Calu3 (cell line): ENCODE measurements around the gene TSC22D3. TPM values are rescaled to one million over a fixed set of nuclear protein-coding genes. Genes with fewer than 3 reads are reported as not detected.

Source experiments
- BruUV-seq: library from RNA; stranded (reverse); fragments of 400-500 nt; replicated peaks from 2 replicates; lab custom pipeline; 2021; lab: Mats Ljungman, UMichigan
- CTCF ChIA-PET: fragments of 300-600 bp; sonication (Branson Sonifier 250); formaldehyde crosslinking; loops from one replicate; lab custom pipeline; 2022; ENCODE audit warnings: antibody characterized with exemption; lab: Charles Lee
- DNase-seq: peaks from one replicate; pipeline ENCODE4 v3.0.0; 2022
- H3K27ac Mint-ChIP-seq: one replicate; pipeline ENCODE4 v1.8.0; 2022; ENCODE audit warnings: mixed read lengths; ENCODE audit not compliant: unreplicated experiment
- H3K27me3 Mint-ChIP-seq: one replicate; pipeline ENCODE4 v1.8.0; 2022; ENCODE audit warnings: mixed read lengths; ENCODE audit not compliant: unreplicated experiment
- H3K36me3 Mint-ChIP-seq: one replicate; pipeline ENCODE4 v1.8.0; 2022; ENCODE audit warnings: mild to moderate bottlenecking, moderate library complexity, mixed read lengths; ENCODE audit not compliant: insufficient read depth, unreplicated experiment
- H3K4me1 Mint-ChIP-seq: one replicate; pipeline ENCODE4 v1.8.0; 2022; ENCODE audit warnings: mild to moderate bottlenecking, low read depth, mixed read lengths; ENCODE audit not compliant: unreplicated experiment
- H3K4me3 Mint-ChIP-seq: one replicate; pipeline ENCODE4 v1.8.0; 2022; ENCODE audit warnings: mild to moderate bottlenecking, low read depth, moderate library complexity, mixed read lengths; ENCODE audit not compliant: unreplicated experiment
- H3K9me3 Mint-ChIP-seq: one replicate; pipeline ENCODE4 v1.8.0; 2022; ENCODE audit warnings: low read depth, mixed read lengths; ENCODE audit not compliant: unreplicated experiment
- intact Hi-C: fragments of 100-400 bp; cut with micrococcal nuclease; formaldehyde crosslinking; loops from one replicate; pipeline ENCODE4 v1.10.0; 2022; ENCODE audit not compliant: unreplicated experiment
- total RNA-seq: library from RNA; stranded (reverse); gene quantifications from 2 replicates; pipeline ENCODE4 v1.2.3, GENCODE V29; 2022
- TF ChIP-seq, protein P1 (sequence below): fragments of 200-600 bp; IDR thresholded peaks from one replicate; pipeline ENCODE4 v1.8.0; 2022; ENCODE audit warnings: antibody characterized with exemption; ENCODE audit not compliant: unreplicated experiment

TSC22D3 gene
- total RNA-seq, 1 experiment from 2014 or later, result 48.3 TPM

DNA sequence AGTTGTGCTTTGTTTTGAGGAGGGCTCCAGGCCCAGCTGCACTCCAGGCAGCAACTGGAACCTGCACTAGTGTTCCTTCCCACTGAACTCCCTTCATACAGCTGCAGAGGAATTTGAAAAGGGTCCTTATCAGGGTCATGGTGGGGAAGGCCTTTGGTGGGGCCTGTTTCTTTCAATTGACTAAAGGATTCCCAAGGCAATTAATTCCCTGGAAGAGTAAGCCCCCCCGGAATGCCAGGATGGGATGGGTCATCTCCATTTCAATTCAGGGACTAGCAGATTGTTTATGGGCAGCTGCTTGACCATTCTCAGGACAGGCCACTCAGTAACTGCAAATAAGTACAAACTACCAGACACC lies 45.3 kb downstream of the TSC22D3 start:
- no peak overlapping the region for H3K27ac Mint-ChIP-seq
- H3K27me3 Mint-ChIP-seq, result no peaks in the 10 kb centered on the region
- H3K36me3 Mint-ChIP-seq, result peaks cover 7% of the 10 kb centered on the region
- no peaks in the 10 kb centered on the region for H3K9me3 Mint-ChIP-seq
- TF ChIP-seq, protein P1, sequence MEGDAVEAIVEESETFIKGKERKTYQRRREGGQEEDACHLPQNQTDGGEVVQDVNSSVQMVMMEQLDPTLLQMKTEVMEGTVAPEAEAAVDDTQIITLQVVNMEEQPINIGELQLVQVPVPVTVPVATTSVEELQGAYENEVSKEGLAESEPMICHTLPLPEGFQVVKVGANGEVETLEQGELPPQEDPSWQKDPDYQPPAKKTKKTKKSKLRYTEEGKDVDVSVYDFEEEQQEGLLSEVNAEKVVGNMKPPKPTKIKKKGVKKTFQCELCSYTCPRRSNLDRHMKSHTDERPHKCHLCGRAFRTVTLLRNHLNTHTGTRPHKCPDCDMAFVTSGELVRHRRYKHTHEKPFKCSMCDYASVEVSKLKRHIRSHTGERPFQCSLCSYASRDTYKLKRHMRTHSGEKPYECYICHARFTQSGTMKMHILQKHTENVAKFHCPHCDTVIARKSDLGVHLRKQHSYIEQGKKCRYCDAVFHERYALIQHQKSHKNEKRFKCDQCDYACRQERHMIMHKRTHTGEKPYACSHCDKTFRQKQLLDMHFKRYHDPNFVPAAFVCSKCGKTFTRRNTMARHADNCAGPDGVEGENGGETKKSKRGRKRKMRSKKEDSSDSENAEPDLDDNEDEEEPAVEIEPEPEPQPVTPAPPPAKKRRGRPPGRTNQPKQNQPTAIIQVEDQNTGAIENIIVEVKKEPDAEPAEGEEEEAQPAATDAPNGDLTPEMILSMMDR, result no peak
- intact Hi-C loops, result loop anchor here (5.0 kb wide), 2 partner anchors 47 to 53 kb away; partner anchors contain the start of genes NCBP2L and TSC22D3
- CTCF ChIA-PET, result no interaction called here
- H3K4me1 Mint-ChIP-seq, result peaks cover 54% of the 10 kb centered on the region
- H3K4me3 Mint-ChIP-seq, result no peak overlapping the region
- no TSS peak for BruUV-seq
- DNase-seq, result no peak

DNA sequence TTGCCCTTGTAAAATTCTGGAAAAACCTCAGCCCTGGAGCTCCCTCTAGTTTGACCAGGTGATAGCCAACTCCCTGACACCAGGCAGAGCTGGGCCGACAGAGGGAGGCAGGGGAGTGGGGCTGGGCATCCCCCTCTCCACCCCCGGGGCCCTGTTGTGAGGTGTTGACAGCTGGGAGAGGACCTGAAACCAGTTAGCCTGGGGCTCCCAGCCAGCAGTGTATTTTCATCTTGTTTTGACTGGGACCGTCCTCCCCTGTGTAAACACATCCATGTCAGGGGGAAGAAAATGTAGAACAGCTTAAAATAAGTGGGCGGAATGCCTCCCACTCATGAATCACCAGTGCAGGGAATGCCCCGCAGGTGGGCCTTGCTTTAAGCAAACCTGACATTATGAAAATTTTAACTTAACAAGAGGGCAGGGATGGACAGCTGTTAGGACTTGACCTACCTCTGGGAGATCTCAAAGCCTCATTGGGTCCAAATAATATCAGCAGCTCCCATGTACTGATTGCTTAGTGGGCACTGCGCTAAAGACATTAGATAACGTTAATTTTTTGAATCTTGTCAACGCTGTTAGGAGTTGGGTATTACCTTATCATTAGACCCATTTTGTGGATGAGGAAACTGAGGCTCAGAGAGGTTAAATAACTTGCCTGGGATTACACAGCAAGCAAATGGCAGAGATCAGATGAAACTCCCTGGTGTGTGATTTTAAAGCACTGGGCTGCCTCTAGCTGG lies 45.9 kb downstream of the TSC22D3 start:
- no peaks in the 10 kb centered on the region for H3K9me3 Mint-ChIP-seq
- H3K4me3 Mint-ChIP-seq, result no peak overlapping the region
- intact Hi-C loops, result loop anchor here (5.0 kb wide), 2 partner anchors 48 to 52 kb away; partner anchors contain the start of genes NCBP2L and TSC22D3
- H3K27me3 Mint-ChIP-seq, result no peaks in the 10 kb centered on the region
- peak; percentile 21 for DNase-seq
- H3K36me3 Mint-ChIP-seq, result peaks cover 7% of the 10 kb centered on the region
- no peak overlapping the region for H3K27ac Mint-ChIP-seq
- BruUV-seq, result no TSS peak
- peaks cover 59% of the 10 kb centered on the region for H3K4me1 Mint-ChIP-seq
- TF ChIP-seq, protein P1, result no peak
- CTCF ChIA-PET, result interaction anchor here (1.6 kb wide), 1 partner anchor 19 kb away, joined by 4 read pairs; no protein-coding TSS in a partner anchor

DNA sequence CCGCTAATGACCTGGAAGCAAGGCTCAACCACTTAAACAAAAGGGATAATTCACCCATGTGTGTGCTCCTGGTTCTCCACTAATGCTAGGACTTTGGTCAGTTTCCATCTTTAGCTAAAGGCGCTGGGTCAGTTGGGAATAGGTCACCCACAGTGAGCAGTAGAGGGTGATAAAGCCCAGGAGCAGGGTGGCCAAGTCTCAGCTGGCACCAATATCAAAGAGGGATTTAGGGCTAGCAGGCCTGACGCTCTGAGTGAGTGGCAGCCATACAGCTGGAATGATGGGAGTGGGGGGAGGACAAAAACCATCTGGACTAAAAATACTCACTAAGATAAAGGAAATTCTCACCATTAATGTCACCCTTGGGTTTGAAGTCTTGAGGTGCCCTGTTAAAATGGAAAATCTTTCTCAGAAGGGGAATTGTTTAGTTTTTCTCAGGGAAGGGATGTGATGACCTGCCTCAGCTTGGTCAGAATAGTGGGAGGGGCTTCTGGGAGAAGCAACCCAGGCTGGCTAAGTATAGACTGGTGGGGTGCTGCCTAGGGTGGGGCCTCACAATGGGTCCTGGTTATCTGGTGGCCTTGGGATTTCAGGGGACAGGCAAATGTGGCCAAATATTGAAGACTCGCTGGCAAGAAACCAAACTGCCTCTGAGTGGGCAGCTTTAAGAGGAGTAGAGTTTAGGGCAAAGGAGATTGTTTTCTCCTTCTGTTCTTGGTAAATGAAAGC lies 47.1 kb downstream of the TSC22D3 start:
- no peaks in the 10 kb centered on the region for H3K27me3 Mint-ChIP-seq
- TF ChIP-seq, protein P1, result no peak
- no TSS peak for BruUV-seq
- peak overlapping the region; percentile 39 for H3K27ac Mint-ChIP-seq
- intact Hi-C loops, result no loop called here
- no peaks in the 10 kb centered on the region for H3K9me3 Mint-ChIP-seq
- no peak for DNase-seq
- CTCF ChIA-PET, result interaction anchor here (1.6 kb wide), 1 partner anchor 18 kb away, joined by 4 read pairs; no protein-coding TSS in a partner anchor
- H3K4me3 Mint-ChIP-seq, result no peak overlapping the region
- H3K4me1 Mint-ChIP-seq, result peaks cover 71% of the 10 kb centered on the region
- peaks cover 7% of the 10 kb centered on the region for H3K36me3 Mint-ChIP-seq

DNA sequence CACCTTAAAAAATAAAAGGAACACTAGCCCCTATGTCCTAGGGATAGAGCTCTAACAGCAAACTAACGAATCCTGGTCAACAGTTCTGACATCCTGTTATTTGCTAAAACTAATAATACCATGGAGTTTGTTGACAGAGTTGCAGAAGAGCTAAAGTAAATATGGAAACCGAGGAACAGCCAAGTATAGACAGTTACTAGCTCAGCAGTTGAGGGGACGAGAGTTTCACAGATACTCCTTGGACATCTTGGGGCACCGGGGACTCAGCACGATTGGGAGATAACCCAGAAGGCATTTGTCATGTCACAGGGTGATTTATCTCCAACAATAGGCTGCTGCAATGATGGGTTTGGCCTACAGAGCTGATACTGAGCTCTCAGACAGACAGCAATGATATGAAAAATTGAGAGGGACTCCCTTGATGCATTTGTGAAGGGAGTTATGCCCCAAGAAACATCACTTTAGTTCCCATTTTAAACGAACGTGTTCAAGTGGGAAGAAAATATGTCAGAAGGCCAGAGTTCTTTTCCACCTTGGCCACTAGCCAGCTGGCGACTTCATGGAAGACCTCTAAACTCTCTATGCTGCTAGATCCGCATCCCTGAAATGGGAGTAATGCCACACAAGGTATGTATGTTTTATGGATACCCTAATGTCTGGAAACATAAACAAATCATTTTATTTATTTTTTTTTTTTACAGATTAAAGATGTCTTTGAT lies 48.6 kb downstream of the TSC22D3 start:
- intact Hi-C loops, result no loop called here

More for the DNA sequence above, 48.6 kb downstream of the TSC22D3 start:
- peaks cover 2% of the 10 kb centered on the region for H3K36me3 Mint-ChIP-seq
- no TSS peak for BruUV-seq
- H3K27me3 Mint-ChIP-seq, result no peaks in the 10 kb centered on the region
- TF ChIP-seq, protein P1, result no peak
- H3K4me1 Mint-ChIP-seq, result peaks cover 68% of the 10 kb centered on the region
- H3K27ac Mint-ChIP-seq, result no peak overlapping the region
- H3K9me3 Mint-ChIP-seq, result no peaks in the 10 kb centered on the region
- CTCF ChIA-PET, result interaction anchor here (0.5 to 1.4 kb wide), 2 partner anchors 54 to 69 kb away, joined by 4 to 6 read pairs; no protein-coding TSS in a partner anchor
- H3K4me3 Mint-ChIP-seq, result no peak overlapping the region
- DNase-seq, result no peak
